ENCODE measurements around the gene AKR1B1. TPM values are rescaled to one million over a fixed set of nuclear protein-coding genes. Genes with fewer than 3 reads are reported as not detected.

The AKR1B1 gene
- total RNA-seq, 1 donor from 2014 or later = 25.1 TPM

GRCh38 chr7:134415700-134416099 lies 43.2 kb downstream of the AKR1B1 start:
- peak; percentile 18 for DNase-seq

- DNase-seq = no peak
Observed at GRCh38 chr7:134414109-134414508, 44.8 kb downstream of the AKR1B1 start.

- no peak for DNase-seq
Observed at GRCh38 chr7:134407311-134407710, 51.6 kb downstream of the AKR1B1 start.

GRCh38 chr7:134406431-134406830 lies 52.5 kb downstream of the AKR1B1 start:
- DNase-seq = no peak

- DNase-seq = no peak
Observed at GRCh38 chr7:134405299-134405698, 53.6 kb downstream of the AKR1B1 start.

GRCh38 chr7:134403062-134403461 lies 55.8 kb downstream of the AKR1B1 start:
- DNase-seq = no peak

- no peak for DNase-seq
Observed at GRCh38 chr7:134400859-134401258, 58.0 kb downstream of the AKR1B1 start.

- DNase-seq = no peak
Observed at GRCh38 chr7:134396031-134396430, 62.9 kb downstream of the AKR1B1 start.

- DNase-seq = no peak
Observed at GRCh38 chr7:134395604-134396003, 63.3 kb downstream of the AKR1B1 start.

GRCh38 chr7:134394056-134394455 lies 64.8 kb downstream of the AKR1B1 start:
- no peak for DNase-seq

Other genes starting within 250 kb of the AKR1B1 start
- gene SLC35B4, start 142.2 kb downstream of the AKR1B1 start, total RNA-seq = 5.7 TPM
- gene AKR1B10, start 68.5 kb upstream of the AKR1B1 start, total RNA-seq = 8.6 TPM
- gene AKR1B15, start 90.0 kb upstream of the AKR1B1 start, total RNA-seq = not detected
- 101 TPM for gene BPGM, start 187.8 kb upstream of the AKR1B1 start, total RNA-seq